ENCODE measurements around the gene EFL1. TPM values are rescaled to one million over a fixed set of nuclear protein-coding genes. Genes with fewer than 3 reads are reported as not detected.
"Not testable (repeated sequence)": the region's sequence is repeated elsewhere in the genome, so short reads cannot be mapped to it uniquely, and the experiment has no call there.

Gene EFL1
- total and polyA plus RNA-seq, 2 experiments from 2014 or later, result 15.4 to 46.4 TPM

DNA sequence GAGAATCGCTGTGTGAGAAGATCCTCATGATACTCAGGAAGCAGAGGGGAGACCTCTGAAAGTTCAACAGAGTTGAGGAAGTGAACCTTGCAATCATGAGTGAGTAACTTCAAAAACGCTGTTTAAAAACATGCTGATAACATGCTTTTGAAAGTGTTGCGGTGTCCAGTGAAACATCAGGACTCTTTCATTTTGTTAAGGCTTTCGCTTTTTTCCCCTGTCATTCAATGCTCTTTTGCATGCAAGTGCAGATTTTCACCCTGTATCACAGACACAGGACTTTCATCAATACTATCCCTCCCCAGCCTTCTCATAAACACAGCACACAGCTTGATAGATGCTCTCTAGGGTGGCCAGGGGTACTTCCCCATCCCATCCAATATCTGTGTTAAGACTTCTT is 23.9 kb upstream of the EFL1 start:
- not testable (repeated sequence) for H3K79me2 ChIP-seq (replicated peaks; ENCODE audit: insufficient read depth); H3K27me3 Mint-ChIP-seq (ENCODE audit: insufficient read depth, low read depth, poor library complexity); H3F3A ChIP-seq (replicated peaks; ENCODE audit: low read depth); H4K20me1 ChIP-seq (replicated peaks; ENCODE audit: insufficient read depth); DNase-seq (ENCODE audit: low spot score); H3K4me1 Mint-ChIP-seq; H3K4me3 Mint-ChIP-seq; ATAC-seq; H2AFZ ChIP-seq; H3K27me3 ChIP-seq (ENCODE audit: insufficient read depth); H3K4me2 ChIP-seq; H3K27ac Mint-ChIP-seq; H3K36me3 Mint-ChIP-seq (ENCODE audit: low read depth); H3K27ac ChIP-seq (ENCODE audit: low read depth); H3K9me2 ChIP-seq (ENCODE audit: insufficient read depth); H3K4me1 ChIP-seq (ENCODE audit: insufficient read depth); H3K4me3 ChIP-seq; H3K9me3 Mint-ChIP-seq; H3K36me3 ChIP-seq (ENCODE audit: insufficient read depth)

- not testable (repeated sequence) for H3K4me1 Mint-ChIP-seq; H3K9me2 ChIP-seq (ENCODE audit: insufficient read depth); H3K4me3 ChIP-seq; H3F3A ChIP-seq (replicated peaks; ENCODE audit: low read depth); H3K79me2 ChIP-seq (replicated peaks; ENCODE audit: insufficient read depth); DNase-seq (ENCODE audit: low spot score); H3K27me3 Mint-ChIP-seq (ENCODE audit: insufficient read depth, low read depth, poor library complexity); H3K36me3 ChIP-seq (ENCODE audit: insufficient read depth); H3K9me3 Mint-ChIP-seq; H3K4me1 ChIP-seq (ENCODE audit: insufficient read depth); H3K27ac ChIP-seq (ENCODE audit: low read depth); H3K36me3 Mint-ChIP-seq (ENCODE audit: low read depth); H3K27ac Mint-ChIP-seq; H3K4me2 ChIP-seq; H3K4me3 Mint-ChIP-seq; ATAC-seq; H3K27me3 ChIP-seq (ENCODE audit: insufficient read depth); H2AFZ ChIP-seq; H4K20me1 ChIP-seq (replicated peaks; ENCODE audit: insufficient read depth)
Measured at GRCh38 chr15:82284381-82284780, 21.8 kb upstream of the EFL1 start.

DNA sequence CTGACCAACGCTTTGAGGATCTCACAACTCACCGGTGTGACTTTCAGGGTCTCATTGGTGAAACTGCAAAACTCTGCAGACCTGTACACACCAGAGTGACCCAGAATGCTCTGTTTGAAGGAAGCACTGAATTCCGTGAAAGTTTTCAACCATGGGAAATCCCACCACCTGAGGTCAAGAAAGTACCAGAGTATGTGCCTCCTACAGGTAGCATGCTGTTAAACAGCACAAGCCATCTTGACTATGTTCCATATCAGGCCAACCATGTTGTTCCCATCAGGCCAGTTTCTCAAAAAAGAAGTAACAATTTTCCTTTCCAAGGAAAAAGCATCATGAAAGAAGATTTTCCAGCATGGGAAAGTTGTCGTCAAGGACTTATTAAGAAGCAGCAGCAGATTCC is 19.9 kb upstream of the EFL1 start:
- not testable (repeated sequence) for H3K4me3 Mint-ChIP-seq; DNase-seq (ENCODE audit: low spot score); H3K27me3 ChIP-seq (ENCODE audit: insufficient read depth); H3K36me3 ChIP-seq (ENCODE audit: insufficient read depth); H3F3A ChIP-seq (replicated peaks; ENCODE audit: low read depth); H3K36me3 Mint-ChIP-seq (ENCODE audit: low read depth); H3K9me3 Mint-ChIP-seq; H3K9me2 ChIP-seq (ENCODE audit: insufficient read depth); H3K27ac Mint-ChIP-seq; H2AFZ ChIP-seq; H3K4me2 ChIP-seq; H3K4me3 ChIP-seq; H3K79me2 ChIP-seq (replicated peaks; ENCODE audit: insufficient read depth); H3K4me1 ChIP-seq (ENCODE audit: insufficient read depth); H3K27ac ChIP-seq (ENCODE audit: low read depth); H4K20me1 ChIP-seq (replicated peaks; ENCODE audit: insufficient read depth); H3K27me3 Mint-ChIP-seq (ENCODE audit: insufficient read depth, low read depth, poor library complexity)
- peaks cover 13% of the 10 kb centered on the region; the same call in 2 of the 3 replicates for H3K4me1 Mint-ChIP-seq
- peak; percentile 64 for ATAC-seq

DNA sequence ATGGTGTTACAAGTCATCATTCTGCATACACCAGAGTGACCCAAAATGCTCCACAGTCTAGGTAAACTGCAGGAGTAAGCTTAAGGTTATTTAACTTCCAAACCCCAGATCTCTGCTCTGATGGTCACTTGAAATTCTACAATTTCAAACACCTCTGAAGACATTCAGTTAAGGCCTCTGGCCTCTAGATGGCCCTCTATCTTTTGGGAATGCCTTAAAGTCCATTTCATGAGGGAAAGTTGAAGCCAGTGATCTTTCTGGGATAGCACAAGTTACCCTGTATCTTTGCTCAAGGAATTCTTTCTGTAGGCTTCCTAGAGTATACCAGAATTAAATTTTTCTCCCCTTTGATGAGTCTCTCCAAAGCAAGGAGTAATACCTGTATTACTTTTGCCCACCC is 18.7 kb upstream of the EFL1 start:
- not testable (repeated sequence) for H3K4me3 ChIP-seq; H3K9me3 Mint-ChIP-seq; H3K27me3 ChIP-seq (ENCODE audit: insufficient read depth); H3K36me3 Mint-ChIP-seq (ENCODE audit: low read depth); H3K27ac ChIP-seq (ENCODE audit: low read depth); H3K27me3 Mint-ChIP-seq (ENCODE audit: insufficient read depth, low read depth, poor library complexity); H3K4me2 ChIP-seq; DNase-seq (ENCODE audit: low spot score); H3K79me2 ChIP-seq (replicated peaks; ENCODE audit: insufficient read depth); H3K27ac Mint-ChIP-seq; H4K20me1 ChIP-seq (replicated peaks; ENCODE audit: insufficient read depth); H3K4me3 Mint-ChIP-seq; H3K36me3 ChIP-seq (ENCODE audit: insufficient read depth); H3F3A ChIP-seq (replicated peaks; ENCODE audit: low read depth); H3K9me2 ChIP-seq (ENCODE audit: insufficient read depth); H3K4me1 ChIP-seq (ENCODE audit: insufficient read depth); H2AFZ ChIP-seq
- peaks cover 13% of the 10 kb centered on the region; the same call in 2 of the 3 replicates for H3K4me1 Mint-ChIP-seq
- ATAC-seq, result peak; percentile 87
- TF ChIP-seq CTCF (conservative IDR thresholded peaks at IDR 0.05; ENCODE audit: low read depth in 2 of 2), result peak; percentile 11 to 47; a peak in 2 of 4 replicates

Measured in GM23338 (cell line).